Measurements from ENCODE around the gene HPDL. TPM values are rescaled to one million over a fixed set of nuclear protein-coding genes. Genes with fewer than 3 reads are reported as not detected.

HPDL gene
- total and polyA plus RNA-seq, 10 of the 15 experiments (the other 5 are each of a cell fraction or from before 2014, with no cell fraction given) = 1.3 to 75.5 (median 31.8) TPM

DNA sequence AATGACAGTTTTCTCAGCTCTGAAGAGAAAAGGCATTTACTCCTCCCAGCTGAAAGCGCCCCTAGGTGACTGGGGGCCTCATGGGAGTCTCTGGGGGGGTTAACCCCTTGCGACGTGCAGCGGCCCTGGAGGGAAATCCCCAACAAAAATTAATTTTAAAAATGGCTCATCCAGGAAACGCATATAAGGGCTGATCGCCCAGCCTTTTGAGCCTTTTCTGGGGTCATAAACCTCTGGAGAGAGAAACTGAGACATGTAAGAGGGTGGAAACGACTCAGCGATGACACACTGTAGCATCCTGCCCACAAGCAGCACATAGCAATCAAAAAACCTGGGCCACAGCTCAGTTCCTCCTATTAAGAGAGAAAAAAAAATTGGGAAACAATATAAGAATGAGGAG is 20.4 kb upstream of the HPDL start (continued):
- TF ChIP-seq, protein P1, sequence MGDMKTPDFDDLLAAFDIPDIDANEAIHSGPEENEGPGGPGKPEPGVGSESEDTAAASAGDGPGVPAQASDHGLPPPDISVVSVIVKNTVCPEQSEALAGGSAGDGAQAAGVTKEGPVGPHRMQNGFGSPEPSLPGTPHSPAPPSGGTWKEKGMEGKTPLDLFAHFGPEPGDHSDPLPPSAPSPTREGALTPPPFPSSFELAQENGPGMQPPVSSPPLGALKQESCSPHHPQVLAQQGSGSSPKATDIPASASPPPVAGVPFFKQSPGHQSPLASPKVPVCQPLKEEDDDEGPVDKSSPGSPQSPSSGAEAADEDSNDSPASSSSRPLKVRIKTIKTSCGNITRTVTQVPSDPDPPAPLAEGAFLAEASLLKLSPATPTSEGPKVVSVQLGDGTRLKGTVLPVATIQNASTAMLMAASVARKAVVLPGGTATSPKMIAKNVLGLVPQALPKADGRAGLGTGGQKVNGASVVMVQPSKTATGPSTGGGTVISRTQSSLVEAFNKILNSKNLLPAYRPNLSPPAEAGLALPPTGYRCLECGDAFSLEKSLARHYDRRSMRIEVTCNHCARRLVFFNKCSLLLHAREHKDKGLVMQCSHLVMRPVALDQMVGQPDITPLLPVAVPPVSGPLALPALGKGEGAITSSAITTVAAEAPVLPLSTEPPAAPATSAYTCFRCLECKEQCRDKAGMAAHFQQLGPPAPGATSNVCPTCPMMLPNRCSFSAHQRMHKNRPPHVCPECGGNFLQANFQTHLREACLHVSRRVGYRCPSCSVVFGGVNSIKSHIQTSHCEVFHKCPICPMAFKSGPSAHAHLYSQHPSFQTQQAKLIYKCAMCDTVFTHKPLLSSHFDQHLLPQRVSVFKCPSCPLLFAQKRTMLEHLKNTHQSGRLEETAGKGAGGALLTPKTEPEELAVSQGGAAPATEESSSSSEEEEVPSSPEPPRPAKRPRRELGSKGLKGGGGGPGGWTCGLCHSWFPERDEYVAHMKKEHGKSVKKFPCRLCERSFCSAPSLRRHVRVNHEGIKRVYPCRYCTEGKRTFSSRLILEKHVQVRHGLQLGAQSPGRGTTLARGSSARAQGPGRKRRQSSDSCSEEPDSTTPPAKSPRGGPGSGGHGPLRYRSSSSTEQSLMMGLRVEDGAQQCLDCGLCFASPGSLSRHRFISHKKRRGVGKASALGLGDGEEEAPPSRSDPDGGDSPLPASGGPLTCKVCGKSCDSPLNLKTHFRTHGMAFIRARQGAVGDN (IDR thresholded peaks at IDR 0.05) = no peak; the same call in 1 of the 2 replicates
- TF ChIP-seq KLF5 (IDR thresholded peaks at IDR 0.05; ENCODE audit: partially characterized antibody) = no peak
- TF ChIP-seq, protein P2, sequence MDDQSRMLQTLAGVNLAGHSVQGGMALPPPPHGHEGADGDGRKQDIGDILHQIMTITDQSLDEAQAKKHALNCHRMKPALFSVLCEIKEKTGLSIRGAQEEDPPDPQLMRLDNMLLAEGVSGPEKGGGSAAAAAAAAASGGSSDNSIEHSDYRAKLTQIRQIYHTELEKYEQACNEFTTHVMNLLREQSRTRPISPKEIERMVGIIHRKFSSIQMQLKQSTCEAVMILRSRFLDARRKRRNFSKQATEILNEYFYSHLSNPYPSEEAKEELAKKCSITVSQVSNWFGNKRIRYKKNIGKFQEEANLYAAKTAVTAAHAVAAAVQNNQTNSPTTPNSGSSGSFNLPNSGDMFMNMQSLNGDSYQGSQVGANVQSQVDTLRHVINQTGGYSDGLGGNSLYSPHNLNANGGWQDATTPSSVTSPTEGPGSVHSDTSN (IDR thresholded peaks at IDR 0.05; ENCODE audit: insufficient replicate concordance, low read depth, low read length) = no peak
- no peak for TF ChIP-seq PAX5 (IDR thresholded peaks at IDR 0.05; ENCODE audit: borderline replicate concordance, low read depth, low read length)
- no peak for TF ChIP-seq YBX1 (IDR thresholded peaks at IDR 0.05)
- peak; percentile 35 for TF ChIP-seq JUNB (IDR thresholded peaks at IDR 0.05)
- TF ChIP-seq, protein P3, sequence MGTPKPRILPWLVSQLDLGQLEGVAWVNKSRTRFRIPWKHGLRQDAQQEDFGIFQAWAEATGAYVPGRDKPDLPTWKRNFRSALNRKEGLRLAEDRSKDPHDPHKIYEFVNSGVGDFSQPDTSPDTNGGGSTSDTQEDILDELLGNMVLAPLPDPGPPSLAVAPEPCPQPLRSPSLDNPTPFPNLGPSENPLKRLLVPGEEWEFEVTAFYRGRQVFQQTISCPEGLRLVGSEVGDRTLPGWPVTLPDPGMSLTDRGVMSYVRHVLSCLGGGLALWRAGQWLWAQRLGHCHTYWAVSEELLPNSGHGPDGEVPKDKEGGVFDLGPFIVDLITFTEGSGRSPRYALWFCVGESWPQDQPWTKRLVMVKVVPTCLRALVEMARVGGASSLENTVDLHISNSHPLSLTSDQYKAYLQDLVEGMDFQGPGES (IDR thresholded peaks at IDR 0.05) = no peak
- no peak for TF ChIP-seq PAX8 (IDR thresholded peaks at IDR 0.05)
- TF ChIP-seq, protein P4, sequence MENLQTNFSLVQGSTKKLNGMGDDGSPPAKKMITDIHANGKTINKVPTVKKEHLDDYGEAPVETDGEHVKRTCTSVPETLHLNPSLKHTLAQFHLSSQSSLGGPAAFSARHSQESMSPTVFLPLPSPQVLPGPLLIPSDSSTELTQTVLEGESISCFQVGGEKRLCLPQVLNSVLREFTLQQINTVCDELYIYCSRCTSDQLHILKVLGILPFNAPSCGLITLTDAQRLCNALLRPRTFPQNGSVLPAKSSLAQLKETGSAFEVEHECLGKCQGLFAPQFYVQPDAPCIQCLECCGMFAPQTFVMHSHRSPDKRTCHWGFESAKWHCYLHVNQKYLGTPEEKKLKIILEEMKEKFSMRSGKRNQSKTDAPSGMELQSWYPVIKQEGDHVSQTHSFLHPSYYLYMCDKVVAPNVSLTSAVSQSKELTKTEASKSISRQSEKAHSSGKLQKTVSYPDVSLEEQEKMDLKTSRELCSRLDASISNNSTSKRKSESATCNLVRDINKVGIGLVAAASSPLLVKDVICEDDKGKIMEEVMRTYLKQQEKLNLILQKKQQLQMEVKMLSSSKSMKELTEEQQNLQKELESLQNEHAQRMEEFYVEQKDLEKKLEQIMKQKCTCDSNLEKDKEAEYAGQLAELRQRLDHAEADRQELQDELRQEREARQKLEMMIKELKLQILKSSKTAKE (IDR thresholded peaks at IDR 0.05; ENCODE audit: low read depth, poor library complexity, severe bottlenecking) = peak; percentile 38
- TF ChIP-seq STAT3 (IDR thresholded peaks at IDR 0.05; ENCODE audit: low read depth, low read length) = no peak
- TF ChIP-seq, protein P5, sequence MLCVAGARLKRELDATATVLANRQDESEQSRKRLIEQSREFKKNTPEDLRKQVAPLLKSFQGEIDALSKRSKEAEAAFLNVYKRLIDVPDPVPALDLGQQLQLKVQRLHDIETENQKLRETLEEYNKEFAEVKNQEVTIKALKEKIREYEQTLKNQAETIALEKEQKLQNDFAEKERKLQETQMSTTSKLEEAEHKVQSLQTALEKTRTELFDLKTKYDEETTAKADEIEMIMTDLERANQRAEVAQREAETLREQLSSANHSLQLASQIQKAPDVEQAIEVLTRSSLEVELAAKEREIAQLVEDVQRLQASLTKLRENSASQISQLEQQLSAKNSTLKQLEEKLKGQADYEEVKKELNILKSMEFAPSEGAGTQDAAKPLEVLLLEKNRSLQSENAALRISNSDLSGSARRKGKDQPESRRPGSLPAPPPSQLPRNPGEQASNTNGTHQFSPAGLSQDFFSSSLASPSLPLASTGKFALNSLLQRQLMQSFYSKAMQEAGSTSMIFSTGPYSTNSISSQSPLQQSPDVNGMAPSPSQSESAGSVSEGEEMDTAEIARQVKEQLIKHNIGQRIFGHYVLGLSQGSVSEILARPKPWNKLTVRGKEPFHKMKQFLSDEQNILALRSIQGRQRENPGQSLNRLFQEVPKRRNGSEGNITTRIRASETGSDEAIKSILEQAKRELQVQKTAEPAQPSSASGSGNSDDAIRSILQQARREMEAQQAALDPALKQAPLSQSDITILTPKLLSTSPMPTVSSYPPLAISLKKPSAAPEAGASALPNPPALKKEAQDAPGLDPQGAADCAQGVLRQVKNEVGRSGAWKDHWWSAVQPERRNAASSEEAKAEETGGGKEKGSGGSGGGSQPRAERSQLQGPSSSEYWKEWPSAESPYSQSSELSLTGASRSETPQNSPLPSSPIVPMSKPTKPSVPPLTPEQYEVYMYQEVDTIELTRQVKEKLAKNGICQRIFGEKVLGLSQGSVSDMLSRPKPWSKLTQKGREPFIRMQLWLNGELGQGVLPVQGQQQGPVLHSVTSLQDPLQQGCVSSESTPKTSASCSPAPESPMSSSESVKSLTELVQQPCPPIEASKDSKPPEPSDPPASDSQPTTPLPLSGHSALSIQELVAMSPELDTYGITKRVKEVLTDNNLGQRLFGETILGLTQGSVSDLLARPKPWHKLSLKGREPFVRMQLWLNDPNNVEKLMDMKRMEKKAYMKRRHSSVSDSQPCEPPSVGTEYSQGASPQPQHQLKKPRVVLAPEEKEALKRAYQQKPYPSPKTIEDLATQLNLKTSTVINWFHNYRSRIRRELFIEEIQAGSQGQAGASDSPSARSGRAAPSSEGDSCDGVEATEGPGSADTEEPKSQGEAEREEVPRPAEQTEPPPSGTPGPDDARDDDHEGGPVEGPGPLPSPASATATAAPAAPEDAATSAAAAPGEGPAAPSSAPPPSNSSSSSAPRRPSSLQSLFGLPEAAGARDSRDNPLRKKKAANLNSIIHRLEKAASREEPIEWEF (IDR thresholded peaks at IDR 0.05; ENCODE audit: insufficient replicate concordance, low read depth, low read length) = peak; percentile 73
